ENCODE results near the gene PIGZ.

DNA sequence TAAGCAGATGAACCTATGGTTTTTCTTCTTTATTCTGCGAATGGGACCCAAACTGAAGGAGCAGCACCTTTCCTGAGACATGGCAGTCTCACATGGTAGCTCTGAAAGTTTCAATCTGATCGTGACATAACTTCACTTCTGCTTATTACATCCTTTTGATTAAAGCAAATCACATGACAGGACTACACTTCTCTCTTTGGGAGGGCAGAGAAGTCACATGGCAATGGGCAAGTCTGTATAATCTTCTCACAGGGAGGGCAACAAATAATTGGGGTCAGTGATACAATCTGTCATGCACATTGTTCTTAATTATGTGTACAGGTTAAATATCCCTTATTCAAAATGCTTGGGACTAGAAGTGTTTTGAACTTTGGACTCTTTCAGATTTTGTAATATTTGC is 47.9 kb downstream of the PIGZ start:
- TF ChIP-seq, protein P1, sequence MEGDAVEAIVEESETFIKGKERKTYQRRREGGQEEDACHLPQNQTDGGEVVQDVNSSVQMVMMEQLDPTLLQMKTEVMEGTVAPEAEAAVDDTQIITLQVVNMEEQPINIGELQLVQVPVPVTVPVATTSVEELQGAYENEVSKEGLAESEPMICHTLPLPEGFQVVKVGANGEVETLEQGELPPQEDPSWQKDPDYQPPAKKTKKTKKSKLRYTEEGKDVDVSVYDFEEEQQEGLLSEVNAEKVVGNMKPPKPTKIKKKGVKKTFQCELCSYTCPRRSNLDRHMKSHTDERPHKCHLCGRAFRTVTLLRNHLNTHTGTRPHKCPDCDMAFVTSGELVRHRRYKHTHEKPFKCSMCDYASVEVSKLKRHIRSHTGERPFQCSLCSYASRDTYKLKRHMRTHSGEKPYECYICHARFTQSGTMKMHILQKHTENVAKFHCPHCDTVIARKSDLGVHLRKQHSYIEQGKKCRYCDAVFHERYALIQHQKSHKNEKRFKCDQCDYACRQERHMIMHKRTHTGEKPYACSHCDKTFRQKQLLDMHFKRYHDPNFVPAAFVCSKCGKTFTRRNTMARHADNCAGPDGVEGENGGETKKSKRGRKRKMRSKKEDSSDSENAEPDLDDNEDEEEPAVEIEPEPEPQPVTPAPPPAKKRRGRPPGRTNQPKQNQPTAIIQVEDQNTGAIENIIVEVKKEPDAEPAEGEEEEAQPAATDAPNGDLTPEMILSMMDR (IDR thresholded peaks at IDR 0.05; ENCODE audit: low read depth, low read length): no peak
- TF ChIP-seq EZH2phosphoT487 (IDR thresholded peaks at IDR 0.05; ENCODE audit: low read depth): no peak

Measured in OCI-LY3 (cell line).